ENCODE data around the gene LCE1A.

Gene LCE1A

DNA sequence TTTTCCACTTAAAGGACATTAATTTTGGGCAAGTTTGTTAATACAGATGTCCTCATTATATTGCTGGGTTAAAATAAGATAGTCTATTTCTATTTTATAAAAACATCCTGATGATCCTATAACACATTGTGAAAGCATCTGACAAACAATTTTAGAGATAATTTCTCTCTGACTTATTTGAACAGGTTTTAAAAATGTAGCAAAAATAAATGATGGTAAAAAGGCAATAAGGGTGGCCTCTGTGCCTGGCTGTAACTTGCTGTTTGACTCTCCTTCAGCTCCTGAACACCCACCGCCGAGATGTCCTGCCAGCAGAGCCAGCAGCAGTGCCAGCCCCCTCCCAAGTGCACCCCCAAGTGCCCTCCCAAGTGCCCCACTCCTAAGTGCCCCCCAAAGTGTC lies at the start of gene LCE1A:
TSS of gene LCE1A (plus strand) at position 301 of the 400 bp plus-strand sequence. CDS start at position 301, 0 bp downstream.
- no peak for DNase-seq

- no peak for DNase-seq
Observed at GRCh38 chr1:152777510-152778137, 49.6 kb upstream of the LCE1A start.

GRCh38 chr1:152783095-152783494 lies 44.2 kb upstream of the LCE1A start:
- DNase-seq: no peak

DNA sequence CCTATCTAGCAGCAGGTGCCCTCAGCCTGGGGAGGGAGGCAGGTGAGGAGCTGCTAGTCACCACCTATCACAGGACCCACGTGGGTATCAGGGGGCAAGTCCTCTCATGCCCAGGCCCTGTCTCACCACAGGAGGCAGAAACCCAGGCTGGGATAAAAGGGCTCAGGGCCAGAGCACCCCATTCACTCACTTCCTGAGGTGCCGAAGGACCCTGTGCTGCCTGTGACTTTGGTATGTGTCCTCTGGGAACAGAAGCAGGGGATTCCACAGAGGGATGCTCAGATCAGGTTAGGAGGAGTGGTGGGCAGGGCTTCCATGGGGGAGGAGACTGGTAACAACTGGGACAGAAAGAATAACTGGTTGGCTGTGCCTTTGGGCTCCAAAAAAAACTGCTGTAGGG lies 41.2 kb upstream of the LCE1A start, which contains the start of gene LCE1E:
TSS of gene LCE1E (plus strand) at position 181 of the 400 bp plus-strand sequence. CDS start 1,043 bp downstream, outside the sequence.
- no peak for DNase-seq

GRCh38 chr1:152795686-152796085 lies 31.6 kb upstream of the LCE1A start:
- DNase-seq: no peak

DNA sequence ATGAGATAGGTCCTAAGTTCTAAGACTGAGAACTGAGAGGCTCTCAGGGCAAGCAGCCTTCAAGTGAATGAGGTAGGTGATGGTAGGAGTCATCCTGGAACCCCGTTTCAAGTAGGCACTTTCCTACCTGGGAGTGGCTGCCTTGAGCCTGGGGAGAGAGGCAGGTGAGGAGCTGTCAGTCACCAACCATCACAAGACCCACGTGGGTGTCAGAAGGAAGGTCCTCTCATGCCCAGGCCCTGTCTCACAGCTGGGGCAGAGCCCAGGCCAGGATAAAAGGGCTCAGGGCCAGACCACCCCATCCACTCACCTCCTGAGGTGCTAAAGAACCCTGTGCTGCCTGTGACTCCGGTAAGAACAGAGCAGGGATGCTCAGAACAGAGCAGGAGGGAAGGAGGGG lies 30.9 kb upstream of the LCE1A start, which contains the start of gene LCE1D:
TSS of gene LCE1D (plus strand) at position 301 of the 400 bp plus-strand sequence. CDS start 1,074 bp downstream, outside the sequence.
- no peak for DNase-seq

GRCh38 chr1:152801333-152801732 lies 25.9 kb upstream of the LCE1A start:
- no peak for DNase-seq

GRCh38 chr1:152806576-152806975 lies 20.7 kb upstream of the LCE1A start, which contains the start of gene LCE1C:
TSS of gene LCE1C (minus strand) at chr1:152806651. CDS start at chr1:152805478, 1,173 bp downstream.
- no peak for DNase-seq

DNA sequence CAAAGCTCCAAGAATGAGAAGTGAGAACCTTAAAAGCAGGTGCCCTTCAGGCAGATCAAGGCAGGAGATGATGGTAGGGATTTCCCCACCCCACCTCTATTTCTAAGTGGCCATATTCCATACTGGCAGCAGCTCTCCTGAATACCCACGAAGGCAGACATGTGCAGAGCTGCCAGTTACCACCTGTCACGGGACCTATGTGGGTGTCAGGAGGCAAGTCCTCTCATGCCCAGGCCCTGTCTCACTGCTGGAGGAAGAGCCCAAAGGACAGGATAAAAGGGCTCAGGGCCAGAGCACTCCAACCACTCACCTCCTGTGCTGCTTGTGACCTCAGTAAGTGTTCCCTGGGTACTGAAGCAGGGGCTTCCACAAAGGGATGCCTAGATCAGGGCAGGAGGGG lies 16.2 kb upstream of the LCE1A start:
- no peak for DNase-seq

GRCh38 chr1:152811671-152812070 lies 15.6 kb upstream of the LCE1A start, which contains the start of gene LCE1B:
TSS of gene LCE1B (plus strand) at chr1:152811971. CDS start at chr1:152812447, 476 bp downstream.
- no peak for DNase-seq

GRCh38 chr1:152817309-152817708 lies 10.0 kb upstream of the LCE1A start:
- DNase-seq: no peak

DNA sequence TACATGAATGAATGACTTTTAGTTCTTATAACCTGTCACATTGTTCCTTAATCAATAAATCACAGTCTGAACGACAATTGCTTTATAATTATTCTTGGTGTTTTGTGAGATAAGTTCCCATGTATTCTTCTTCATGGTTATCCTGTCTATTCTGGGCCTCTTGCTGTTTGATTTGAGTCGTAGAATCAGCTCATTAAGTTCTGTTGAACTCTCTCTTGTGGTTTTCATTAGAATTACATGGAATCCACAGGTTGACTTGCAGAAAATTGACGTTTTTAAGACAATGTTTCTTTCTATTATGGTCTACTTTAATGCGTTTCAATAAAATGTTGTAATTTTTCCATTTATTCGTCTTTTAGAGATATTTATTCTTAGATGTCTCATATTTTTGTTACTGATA lies 4.0 kb upstream of the LCE1A start:
- DNase-seq: no peak

GRCh38 chr1:152824964-152825363 lies 2.3 kb upstream of the LCE1A start:
- no peak for DNase-seq

GRCh38 chr1:152836870-152837269 lies 9.6 kb downstream of the LCE1A start:
- DNase-seq: no peak

DNA sequence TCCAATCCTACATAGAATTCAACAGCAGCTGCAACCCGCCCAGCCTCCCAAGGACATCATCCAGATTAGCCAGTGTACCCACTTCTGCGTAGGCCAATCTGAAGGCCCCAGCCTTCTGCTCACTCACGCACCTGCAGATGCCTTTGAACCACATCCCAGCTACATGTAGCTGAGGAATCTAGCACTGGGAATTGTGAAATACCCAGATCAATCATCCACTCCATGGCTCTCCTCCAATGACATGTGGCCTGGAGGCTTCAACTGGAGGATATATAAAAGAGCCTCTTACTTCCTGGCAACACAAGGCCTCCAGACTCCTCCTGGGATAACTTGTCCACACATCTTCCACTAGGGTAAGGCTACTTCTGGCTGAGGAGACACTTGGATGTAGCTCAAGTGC lies 15.3 kb downstream of the LCE1A start, which contains the start of gene LCE6A:
TSS of gene LCE6A (plus strand) at position 301 of the 400 bp plus-strand sequence. CDS start 665 bp downstream, outside the sequence.
- DNase-seq: no peak

GRCh38 chr1:152855661-152856060 lies 28.4 kb downstream of the LCE1A start:
- DNase-seq: no peak

- DNase-seq: no peak
Observed at GRCh38 chr1:152858062-152858461, 30.8 kb downstream of the LCE1A start.

- DNase-seq: no peak
Observed at GRCh38 chr1:152859696-152860095, 32.4 kb downstream of the LCE1A start, which contains the start of gene LCE7A. TSS of gene LCE7A (plus strand) at chr1:152859996. CDS start at chr1:152860698, 702 bp downstream.

GRCh38 chr1:152860129-152860528 lies 32.9 kb downstream of the LCE1A start:
- DNase-seq: no peak

GRCh38 chr1:152861374-152861773 lies 34.1 kb downstream of the LCE1A start:
- no peak for DNase-seq

- no peak for DNase-seq
Observed at GRCh38 chr1:152864443-152864842, 37.2 kb downstream of the LCE1A start.

DNA sequence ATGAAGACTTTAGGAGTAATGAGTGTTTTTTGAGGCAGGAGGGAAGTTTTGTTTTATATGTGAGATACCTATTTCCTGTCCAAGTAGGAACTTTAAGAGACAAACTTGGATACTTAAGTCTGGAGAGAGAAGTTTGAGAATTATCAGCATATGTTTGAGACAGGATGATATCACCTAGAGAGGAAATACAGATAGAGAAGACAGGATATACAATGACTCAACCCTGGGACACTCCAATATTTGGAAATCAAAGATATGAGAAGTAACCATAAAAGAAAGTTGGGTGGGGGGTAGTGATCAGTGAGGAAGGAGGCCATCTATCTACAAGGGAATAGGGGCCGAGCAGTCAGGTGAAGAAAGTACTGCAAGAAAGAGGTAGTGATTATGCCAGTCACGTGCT lies 39.0 kb downstream of the LCE1A start:
- no peak for DNase-seq

- no peak for DNase-seq
Observed at GRCh38 chr1:152869808-152870419, 42.6 kb downstream of the LCE1A start.
